GM12874 (cell line): Measurements from ENCODE around the gene VAMP1.

Experiments used
- CTCF ChIP-seq: IDR thresholded peaks from 2 replicates; pipeline ENCODE4 v1.5.1; 2011; ENCODE audit warnings: low read depth, mild to moderate bottlenecking, control low read depth, low read length, moderate library complexity; ENCODE audit not compliant: insufficient read depth

Gene VAMP1

GRCh38 chr12:6444704-6445688, 25.5 kb downstream of the VAMP1 start, which contains the start of gene CD27:
Gene CD27 (plus strand): TSS chr12:6444955. CDS start chr12:6445096, 141 bp downstream.
- no peak for TF ChIP-seq CTCF

- TF ChIP-seq CTCF = no peak
Observed at GRCh38 chr12:6444031-6444430, 26.4 kb downstream of the VAMP1 start.

GRCh38 chr12:6443361-6443983, 27.0 kb downstream of the VAMP1 start:
- TF ChIP-seq CTCF = no peak

- TF ChIP-seq CTCF = no peak
Observed at GRCh38 chr12:6442836-6443235, 27.6 kb downstream of the VAMP1 start.

GRCh38 chr12:6440391-6440790, 30.1 kb downstream of the VAMP1 start:
- no peak for TF ChIP-seq CTCF

GRCh38 chr12:6438345-6438744, 32.1 kb downstream of the VAMP1 start:
- TF ChIP-seq CTCF = no peak

- TF ChIP-seq CTCF = no peak
Observed at GRCh38 chr12:6437586-6437985, 32.9 kb downstream of the VAMP1 start.
